Measurements from ENCODE around the gene UNC5C.

The UNC5C gene

GRCh38 chr4:95386410-95386809 lies 162.4 kb downstream of the UNC5C start:
- no peak for FAIRE-seq

- no peak for FAIRE-seq
These were observed 166.8 kb downstream of the UNC5C start for GRCh38 chr4:95381843-95382580.

GRCh38 chr4:95379633-95380032 lies 169.1 kb downstream of the UNC5C start:
- FAIRE-seq, result no peak

GRCh38 chr4:95377366-95377900 lies 171.3 kb downstream of the UNC5C start:
- FAIRE-seq, result no peak

- no peak for FAIRE-seq
These were observed 177.1 kb downstream of the UNC5C start for GRCh38 chr4:95371476-95372224.

- FAIRE-seq, result no peak
These were observed 180.9 kb downstream of the UNC5C start for GRCh38 chr4:95367824-95368223.

GRCh38 chr4:95363966-95364365 lies 184.8 kb downstream of the UNC5C start:
- no peak for FAIRE-seq

- no peak for FAIRE-seq
These were observed 185.2 kb downstream of the UNC5C start for GRCh38 chr4:95363559-95363925.

GRCh38 chr4:95362906-95363558 lies 185.7 kb downstream of the UNC5C start:
- FAIRE-seq, result peak; percentile 98

GRCh38 chr4:95362066-95362465 lies 186.7 kb downstream of the UNC5C start:
- no peak for FAIRE-seq

- FAIRE-seq, result no peak
These were observed 187.1 kb downstream of the UNC5C start for GRCh38 chr4:95361696-95361965.

GRCh38 chr4:95360906-95361695 lies 187.7 kb downstream of the UNC5C start:
- no peak for FAIRE-seq

GRCh38 chr4:95360256-95360903 lies 188.4 kb downstream of the UNC5C start:
- FAIRE-seq, result no peak

- peak; percentile 15 for FAIRE-seq
These were observed 190.4 kb downstream of the UNC5C start for GRCh38 chr4:95358421-95358820.

GRCh38 chr4:95355021-95355420 lies 193.8 kb downstream of the UNC5C start:
- no peak for FAIRE-seq

- FAIRE-seq, result no peak
These were observed 200.4 kb downstream of the UNC5C start for GRCh38 chr4:95348418-95348817.

GRCh38 chr4:95343235-95343634 lies 205.5 kb downstream of the UNC5C start:
- FAIRE-seq, result no peak

- no peak for FAIRE-seq
These were observed 208.6 kb downstream of the UNC5C start for GRCh38 chr4:95340191-95340590.

GRCh38 chr4:95325665-95326064 lies 223.1 kb downstream of the UNC5C start:
- FAIRE-seq, result no peak

GRCh38 chr4:95319169-95319568 lies 229.6 kb downstream of the UNC5C start:
- FAIRE-seq, result no peak

- no peak for FAIRE-seq
These were observed 230.3 kb downstream of the UNC5C start for GRCh38 chr4:95318483-95318882.

- no peak for FAIRE-seq
These were observed 230.7 kb downstream of the UNC5C start for GRCh38 chr4:95318044-95318443.

Data from endometrium (tissue), 2 donors.